ENCODE data around the gene UQCRQ. TPM values are rescaled to one million over a fixed set of nuclear protein-coding genes. Genes with fewer than 3 reads are reported as not detected.

UQCRQ gene
- total RNA-seq, 1 donor from 2014 or later = 271 TPM

GRCh38 chr5:132883261-132883834, 16.9 kb downstream of the UQCRQ start:
- peaks cover 100% of the 10 kb centered on the region for H3K36me3 ChIP-seq

GRCh38 chr5:132884548-132884947, 18.1 kb downstream of the UQCRQ start:
- no peak for TF ChIP-seq CTCF (IDR thresholded peaks at IDR 0.05)
- H3K36me3 ChIP-seq = peaks cover 98% of the 10 kb centered on the region
- H3K4me3 ChIP-seq = no peak overlapping the region
- no peaks in the 10 kb centered on the region for H3K4me1 ChIP-seq
- ATAC-seq (no peak), DNase-seq (no peak)
- H3K9me3 ChIP-seq = no peaks in the 10 kb centered on the region
- H3K27ac ChIP-seq = no peak overlapping the region
- intact Hi-C loops (cut with DNase I) = no loop called here
- no peaks in the 10 kb centered on the region for H3K27me3 ChIP-seq (ENCODE audit: low read depth)

More at GRCh38 chr5:132883261-132883834, 16.9 kb downstream of the UQCRQ start:
- intact Hi-C loops (cut with DNase I) = no loop called here
- Histone ChIP-seq H3K4me1 (no peaks in the 10 kb centered on the region), H3K9me3 (no peaks in the 10 kb centered on the region), H3K27me3 (ENCODE audit: low read depth) (no peaks in the 10 kb centered on the region), H3K27ac (no peak overlapping the region), H3K4me3 (no peak overlapping the region)
- ATAC-seq (peak; percentile 84 to 88), DNase-seq (no peak)
- peak; percentile 67 for TF ChIP-seq CTCF (IDR thresholded peaks at IDR 0.05)

- no peaks in the 10 kb centered on the region for H3K4me1 ChIP-seq
- ATAC-seq (no peak), DNase-seq (no peak)
- no peak overlapping the region for H3K4me3 ChIP-seq
- TF ChIP-seq CTCF (IDR thresholded peaks at IDR 0.05) = no peak
- H3K9me3 ChIP-seq = no peaks in the 10 kb centered on the region
- peaks cover 97% of the 10 kb centered on the region for H3K36me3 ChIP-seq
- intact Hi-C loops (cut with DNase I) = no loop called here
- H3K27ac ChIP-seq = no peak overlapping the region
- no peaks in the 10 kb centered on the region for H3K27me3 ChIP-seq (ENCODE audit: low read depth)
These were observed 19.8 kb downstream of the UQCRQ start for GRCh38 chr5:132886064-132886823.

GRCh38 chr5:132887283-132887682, 20.8 kb downstream of the UQCRQ start:
- H3K27me3 ChIP-seq (ENCODE audit: low read depth) = no peaks in the 10 kb centered on the region
- H3K4me3 ChIP-seq = no peak overlapping the region
- ATAC-seq (no peak), DNase-seq (no peak)
- no peak for TF ChIP-seq CTCF (IDR thresholded peaks at IDR 0.05)
- intact Hi-C loops (cut with DNase I) = no loop called here
- no peak overlapping the region for H3K27ac ChIP-seq
- H3K36me3 ChIP-seq = peaks cover 97% of the 10 kb centered on the region
- no peaks in the 10 kb centered on the region for H3K9me3 ChIP-seq
- no peaks in the 10 kb centered on the region for H3K4me1 ChIP-seq

GRCh38 chr5:132889501-132889900, 23.1 kb downstream of the UQCRQ start:
- ATAC-seq (peak in 1 of 2 donors; percentile 29), DNase-seq (no peak)
- Histone ChIP-seq H3K27ac (no peak overlapping the region), H3K9me3 (no peaks in the 10 kb centered on the region), H3K36me3 (peaks cover 97% of the 10 kb centered on the region), H3K4me3 (no peak overlapping the region), H3K27me3 (ENCODE audit: low read depth) (no peaks in the 10 kb centered on the region), H3K4me1 (no peaks in the 10 kb centered on the region)
- intact Hi-C loops (cut with DNase I) = no loop called here
- TF ChIP-seq CTCF (IDR thresholded peaks at IDR 0.05) = no peak

All from lower lobe of right lung (tissue), 2 donors.